Skeletal muscle tissue (tissue), 4 donors: Measurements from ENCODE around the gene POLN. TPM values are rescaled to one million over a fixed set of nuclear protein-coding genes. Genes with fewer than 3 reads are reported as not detected.
"Not testable (repeated sequence)": the region's sequence is repeated elsewhere in the genome, so short reads cannot be mapped to it uniquely, and the experiment has no call there.

ENCODE experiments used
- H3K27ac ChIP-seq: one replicate; pipeline ENCODE4 v1.7.0; 2013; ENCODE audit warnings: mild to moderate bottlenecking, low read depth, low read length, inconsistent platforms
- H3K27me3 ChIP-seq, 3 donors: one replicate each; pipeline ENCODE4 v1.7.0; 2013; ENCODE audit warnings: low read length in 3 of 3; ENCODE audit not compliant: control insufficient read depth in 3 of 3, insufficient read depth in 3 of 3
- H3K36me3 ChIP-seq, 3 donors: one replicate each; pipeline ENCODE4 v1.7.0; 2013; ENCODE audit warnings: low read length in 3 of 3; ENCODE audit not compliant: control insufficient read depth in 3 of 3, insufficient read depth in 3 of 3
- H3K4me1 ChIP-seq, 3 donors: one replicate each; pipeline ENCODE4 v1.7.0; 2013; ENCODE audit warnings: low read length in 3 of 3, mild to moderate bottlenecking in 3 of 3; ENCODE audit not compliant: control insufficient read depth in 3 of 3, insufficient read depth in 3 of 3
- H3K4me3 ChIP-seq, 3 donors: one replicate each; pipeline ENCODE4 v1.7.0; 2013; ENCODE audit warnings: low read length in 3 of 3
- H3K9ac ChIP-seq, 3 donors: one replicate each; pipeline ENCODE4 v1.7.0; 2013; ENCODE audit warnings: low read length in 3 of 3, mild to moderate bottlenecking in 3 of 3, moderate library complexity in 2 of 3, low read depth in 1 of 3
- H3K9me3 ChIP-seq, 3 donors: one replicate each; pipeline ENCODE4 v1.7.0; 2013; ENCODE audit warnings: low read length in 3 of 3; ENCODE audit not compliant: control insufficient read depth in 3 of 3
- total RNA-seq: library from RNA; depleted of rRNA; stranded (reverse); fragments of >200 nt; gene quantifications from one replicate; pipeline ENCODE4 v1.2.3, GENCODE V29; 2014
- donor health status: Osteomylitis.

POLN gene
- total RNA-seq, 1 donor from 2014 or later: 4.2 TPM

- Histone ChIP-seq H3K4me1 (peaks cover 7 to 18% (median 12%) of the 10 kb centered on the region in 3 donors), H3K27ac (no peak overlapping the region), H3K27me3 (no peaks in the 10 kb centered on the region), H3K9me3 (no peaks in the 10 kb centered on the region), H3K4me3 (no peak overlapping the region), H3K36me3 (no peaks in the 10 kb centered on the region), H3K9ac (no peak overlapping the region)
Observed at GRCh38 chr4:2275546-2276251, 33.8 kb upstream of the POLN start.

DNA sequence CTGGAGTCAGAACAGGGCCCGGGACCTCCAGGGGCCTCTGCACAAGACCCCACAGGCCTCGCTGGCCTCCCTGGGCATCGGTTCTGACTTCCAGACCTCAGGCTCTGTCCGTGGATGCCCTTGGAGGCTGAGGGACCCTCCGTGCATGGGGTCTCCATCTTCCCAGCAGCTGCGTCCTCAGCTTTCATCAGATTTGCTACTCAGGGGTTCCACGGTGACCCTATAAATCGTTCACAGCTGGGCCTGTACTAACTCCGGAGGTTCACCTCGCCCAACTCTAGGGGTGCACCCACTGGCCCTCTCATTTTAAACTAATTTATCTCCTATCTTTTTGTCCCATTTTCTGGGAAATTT lies 33.1 kb upstream of the POLN start:
- not testable (repeated sequence) for H3K36me3 ChIP-seq, H3K9me3 ChIP-seq, H3K4me3 ChIP-seq, H3K27me3 ChIP-seq, H3K9ac ChIP-seq, H3K27ac ChIP-seq
- peaks cover 8 to 24% (median 17%) of the 10 kb centered on the region in 3 donors for H3K4me1 ChIP-seq

DNA sequence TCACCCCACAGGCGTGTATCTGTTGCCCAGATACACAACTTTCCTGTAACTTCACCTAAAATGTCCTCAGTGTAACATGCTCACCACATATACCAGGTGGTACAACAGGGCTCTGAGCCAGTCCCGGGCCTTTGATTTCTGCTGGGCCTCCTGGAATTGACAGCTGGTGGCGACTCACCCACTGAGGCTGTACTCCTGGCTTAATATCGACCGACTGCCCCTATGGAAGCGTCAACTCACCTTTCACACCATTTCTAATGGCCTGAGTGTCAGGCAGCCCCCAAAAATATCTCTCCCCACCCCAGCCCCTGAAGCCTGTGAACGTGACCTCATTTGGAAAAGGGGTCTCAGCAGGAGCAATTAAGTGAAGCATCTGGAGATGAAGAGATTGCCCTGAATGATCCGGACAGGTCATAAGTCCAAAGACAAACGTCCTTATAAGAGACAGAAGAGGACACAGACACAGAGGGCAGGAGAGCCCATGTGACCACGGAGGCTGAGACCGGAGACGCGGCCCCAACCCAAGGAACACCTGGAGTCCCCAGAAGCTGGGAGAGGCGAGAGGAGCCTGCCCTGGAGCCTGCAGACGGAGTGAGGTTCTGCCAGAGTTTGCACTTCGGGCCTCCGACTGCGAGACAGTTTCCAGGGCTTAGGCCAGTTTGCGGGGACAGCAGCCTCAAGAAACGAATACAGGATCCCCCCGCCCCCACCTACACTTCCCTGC lies 32.6 kb upstream of the POLN start:
- Histone ChIP-seq H3K4me3 (no peak overlapping the region), H3K9me3 (no peaks in the 10 kb centered on the region), H3K4me1 (peaks cover 12 to 29% (median 21%) of the 10 kb centered on the region in 3 donors), H3K9ac (no peak overlapping the region), H3K36me3 (no peaks in the 10 kb centered on the region), H3K27me3 (no peaks in the 10 kb centered on the region), H3K27ac (no peak overlapping the region)

DNA sequence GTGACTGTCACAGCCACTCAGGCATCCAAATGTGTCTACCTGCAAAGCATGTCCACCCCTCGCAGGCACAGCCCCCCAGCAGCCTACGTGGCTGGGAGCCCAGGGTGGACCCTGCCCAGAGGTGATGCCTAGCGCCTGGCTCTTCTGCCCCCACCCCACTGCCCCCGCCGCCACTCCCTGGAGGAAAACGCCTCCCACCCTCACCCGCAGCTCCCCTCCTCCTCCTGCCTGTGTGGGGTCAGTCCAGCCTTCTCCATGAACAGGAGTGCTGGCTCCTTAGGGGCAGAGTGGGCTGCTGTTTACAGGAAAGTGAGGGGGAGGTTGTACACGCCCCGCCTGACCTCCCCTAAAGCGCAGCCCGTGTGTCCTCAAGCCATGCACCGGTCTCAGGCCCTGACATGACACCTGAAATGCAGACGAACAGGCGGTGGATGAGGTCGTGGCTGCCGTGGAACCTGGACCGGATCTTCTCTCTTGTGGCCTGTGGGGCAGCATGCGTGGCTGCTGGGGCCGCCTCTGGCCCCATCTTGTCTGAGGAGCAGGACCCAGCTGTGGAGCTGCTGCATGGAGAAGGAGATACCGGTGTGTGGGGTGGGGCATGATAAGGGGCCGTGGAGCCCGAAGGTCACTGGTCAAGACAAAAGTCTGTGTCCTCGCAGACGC lies 31.9 kb upstream of the POLN start:
- H3K4me3 ChIP-seq: no peak overlapping the region
- H3K27ac ChIP-seq: no peak overlapping the region
- no peaks in the 10 kb centered on the region for H3K27me3 ChIP-seq
- no peaks in the 10 kb centered on the region for H3K36me3 ChIP-seq
- no peaks in the 10 kb centered on the region for H3K9me3 ChIP-seq
- H3K9ac ChIP-seq: no peak overlapping the region
- H3K4me1 ChIP-seq: peaks cover 19 to 36% (median 28%) of the 10 kb centered on the region in 3 donors

GRCh38 chr4:2273221-2273620 lies 31.3 kb upstream of the POLN start:
- Histone ChIP-seq H3K9ac (no peak overlapping the region), H3K9me3 (no peaks in the 10 kb centered on the region), H3K4me3 (no peak overlapping the region), H3K36me3 (no peaks in the 10 kb centered on the region), H3K27me3 (no peaks in the 10 kb centered on the region), H3K27ac (no peak overlapping the region), H3K4me1 (peaks cover 24 to 42% (median 33%) of the 10 kb centered on the region in 3 donors)

- Histone ChIP-seq H3K27me3 (no peaks in the 10 kb centered on the region), H3K36me3 (no peaks in the 10 kb centered on the region), H3K4me3 (no peak overlapping the region), H3K9ac (no peak overlapping the region), H3K27ac (no peak overlapping the region), H3K4me1 (peaks cover 28 to 46% (median 38%) of the 10 kb centered on the region in 3 donors), H3K9me3 (no peaks in the 10 kb centered on the region)
Observed at GRCh38 chr4:2272828-2273120, 30.9 kb upstream of the POLN start.

DNA sequence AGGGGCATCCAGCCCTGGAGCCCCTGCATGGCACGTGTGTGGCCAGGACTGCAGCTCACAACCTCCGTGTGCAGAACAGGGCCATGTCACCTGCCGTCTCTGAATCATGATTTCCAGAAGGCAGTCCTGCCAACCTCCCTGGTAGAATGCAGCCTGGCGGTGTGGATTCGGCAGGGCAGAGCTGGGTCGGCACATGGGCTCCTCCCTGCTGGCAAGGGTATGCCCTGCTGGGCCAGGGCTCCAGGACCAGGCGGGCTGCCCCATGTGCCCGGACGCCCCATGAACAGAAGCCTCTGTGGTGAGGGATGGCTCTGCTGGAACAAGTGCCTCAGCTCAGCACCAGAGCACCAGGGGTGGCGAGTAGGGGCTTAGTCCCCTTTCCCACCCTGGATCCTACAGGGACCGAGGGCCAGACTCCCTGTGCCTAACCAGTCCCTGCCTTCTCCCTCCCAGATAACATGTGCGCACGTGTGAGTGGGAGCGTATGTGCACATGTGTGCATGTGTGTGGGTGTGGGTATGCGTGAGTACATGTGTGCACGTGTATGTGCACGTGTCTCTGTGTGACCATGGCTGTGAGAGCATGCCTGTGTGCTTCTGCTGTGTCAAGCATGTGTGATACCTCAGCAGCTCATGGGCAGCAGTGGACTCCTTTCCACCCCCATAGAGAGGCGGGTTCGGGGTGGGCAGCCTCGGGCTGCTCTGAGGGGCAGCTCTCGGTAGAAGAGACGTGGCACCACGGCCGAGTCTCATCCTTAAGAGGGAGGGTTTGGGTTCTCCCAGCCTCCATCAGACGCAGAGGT lies 30.3 kb upstream of the POLN start:
- Histone ChIP-seq H3K4me3 (no peak overlapping the region), H3K36me3 (no peaks in the 10 kb centered on the region), H3K9me3 (no peaks in the 10 kb centered on the region), H3K27me3 (no peaks in the 10 kb centered on the region), H3K27ac (no peak overlapping the region), H3K4me1 (peaks cover 29 to 52% (median 42%) of the 10 kb centered on the region in 3 donors), H3K9ac (peak overlapping the region in 1 of 3 donors; percentile 45)

DNA sequence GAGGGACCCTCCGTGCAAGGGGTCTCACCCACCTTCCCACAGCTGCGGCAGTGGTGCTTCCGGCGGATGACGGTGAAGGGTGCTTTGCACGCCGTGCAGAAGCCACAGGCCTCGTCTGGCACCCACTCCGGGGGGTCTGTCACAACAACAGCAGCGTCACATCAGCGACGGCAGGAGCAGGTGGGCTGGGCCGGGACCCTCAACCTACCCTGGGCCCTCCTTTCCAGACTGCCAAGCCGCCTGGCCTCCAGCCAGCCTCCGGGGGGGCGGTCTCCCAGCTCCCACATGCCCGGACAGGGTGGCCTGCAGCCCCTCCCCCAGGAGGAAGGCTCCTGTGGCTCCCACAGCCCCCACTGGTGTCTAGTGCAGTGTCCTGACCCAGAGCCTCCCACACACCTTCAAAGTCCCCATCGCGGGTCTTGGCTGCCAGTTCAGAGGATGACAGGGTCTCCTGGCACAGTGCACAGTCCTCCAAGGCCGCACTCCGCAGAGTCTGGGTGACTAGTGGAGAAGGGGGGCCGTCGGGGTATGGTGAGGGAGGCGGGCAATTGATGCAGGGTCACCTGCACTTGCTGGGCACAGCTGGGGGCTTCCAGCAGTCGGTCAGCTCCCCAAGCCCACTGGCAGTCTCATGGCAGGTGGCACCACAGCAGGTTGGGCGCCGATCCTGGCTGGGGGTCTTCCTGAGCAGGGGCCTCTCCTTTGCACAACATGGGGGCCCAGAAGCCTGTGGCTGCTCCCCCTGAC lies 29.5 kb upstream of the POLN start:
- no peaks in the 10 kb centered on the region for H3K9me3 ChIP-seq
- peaks cover 29 to 59% (median 49%) of the 10 kb centered on the region in 3 donors for H3K4me1 ChIP-seq
- H3K9ac ChIP-seq: peak overlapping the region in 1 of 3 donors; percentile 45
- no peak overlapping the region for H3K4me3 ChIP-seq
- H3K27me3 ChIP-seq: no peaks in the 10 kb centered on the region
- no peak overlapping the region for H3K27ac ChIP-seq
- no peaks in the 10 kb centered on the region for H3K36me3 ChIP-seq

DNA sequence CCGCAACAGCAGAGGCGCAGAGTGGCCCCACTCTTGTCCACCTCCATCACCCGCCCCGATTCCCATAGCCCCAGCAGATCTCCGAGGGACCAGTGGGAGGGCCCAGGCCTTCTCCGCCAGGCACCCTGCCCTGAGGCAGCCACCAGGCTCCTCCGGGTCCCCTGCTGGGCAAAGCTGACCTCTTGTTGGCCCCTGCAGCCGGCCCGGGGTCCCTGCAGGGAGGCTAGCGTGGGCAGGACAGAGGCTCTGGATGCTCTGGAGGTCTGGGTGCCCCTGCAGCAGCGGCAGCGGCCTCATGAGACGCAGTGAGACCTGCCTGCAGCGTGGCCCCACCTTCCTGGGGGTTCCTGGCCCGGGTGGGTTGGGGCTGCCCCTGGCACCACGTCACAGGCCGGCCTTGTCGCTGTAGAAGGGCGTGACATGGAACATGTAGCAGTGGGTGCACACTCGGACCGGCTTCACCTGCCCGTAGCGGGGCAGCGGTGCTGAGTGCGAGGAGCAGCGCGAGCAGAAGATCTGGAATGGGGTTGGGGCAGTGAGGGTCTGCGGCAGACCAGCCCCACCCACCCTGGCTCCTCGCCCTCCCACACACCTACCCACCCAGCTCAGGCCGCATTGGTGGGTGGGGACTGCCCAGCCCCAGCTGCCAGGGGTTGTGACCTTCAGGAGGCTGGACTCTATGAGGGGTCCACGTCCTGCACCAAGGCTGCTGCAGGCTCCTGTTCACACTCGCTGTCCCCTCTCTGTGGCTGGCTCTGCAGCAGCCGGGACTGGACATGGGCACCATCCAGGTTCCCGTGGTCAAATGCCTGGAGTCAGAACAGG lies 28.6 kb upstream of the POLN start:
- H3K9me3 ChIP-seq: no peaks in the 10 kb centered on the region
- H3K4me3 ChIP-seq: no peak overlapping the region
- H3K9ac ChIP-seq: peak overlapping the region in 1 of 3 donors; percentile 57
- peak overlapping the region; percentile 82 for H3K27ac ChIP-seq
- H3K36me3 ChIP-seq: no peaks in the 10 kb centered on the region
- peaks cover 36 to 65% (median 58%) of the 10 kb centered on the region in 3 donors for H3K4me1 ChIP-seq
- H3K27me3 ChIP-seq: no peaks in the 10 kb centered on the region
